Ovary (tissue), 9 donors: ENCODE results near the gene NBEA. TPM values are rescaled to one million over a fixed set of nuclear protein-coding genes. Genes with fewer than 3 reads are reported as not detected.
A peak's percentile ranks its signal among the peaks of the same experiment; 100 is the strongest.

Source experiments
- DNase-seq, 5 donors: peaks; one replicate each; pipeline ENCODE4 v3.0.0-alpha.2; 2019 to 2020
- H3K27ac ChIP-seq, 2 donors: fragments of 200-600 bp; one replicate each; pipeline versions ENCODE4 v1.5.1 to v1.8.0; 2019 to 2022
- H3K27me3 ChIP-seq: fragments of 200-600 bp; one replicate; pipeline ENCODE4 v1.8.0; 2022
- H3K36me3 ChIP-seq: fragments of 200-600 bp; sonication (generic); one replicate; pipeline ENCODE4 v1.5.1; 2019
- H3K4me1 ChIP-seq: one replicate; pipeline ENCODE4 v1.8.1; 2013; ENCODE audit warnings: mild to moderate bottlenecking, moderate library complexity; ENCODE audit not compliant: insufficient read depth
- H3K4me3 ChIP-seq: fragments of 200-600 bp; sonication (generic); one replicate; pipeline ENCODE4 v1.5.1; 2017
- H3K9me3 ChIP-seq, 2 donors: fragments of 200-600 bp in 1 of 2; sonication (generic) in 1 of 2; one replicate each; pipeline versions ENCODE4 v1.5.1 to v1.8.1; 2013 to 2019; ENCODE audit warnings: mild to moderate bottlenecking in 1 of 2, moderate library complexity in 1 of 2
- CTCF ChIP-seq, 3 donors: fragments of 450-650 bp in 2 of 3; fragments of 200-600 bp in 1 of 3; IDR thresholded peaks; one replicate each; pipeline versions ENCODE4 v1.5.1 to v1.8.0; 2016 to 2022; ENCODE audit warnings: antibody characterized with exemption in 3 of 3, mild to moderate bottlenecking in 1 of 3
- EP300 ChIP-seq: sonication (generic); formaldehyde crosslinking; IDR thresholded peaks from one replicate; pipeline ENCODE4 v1.6.1; 2017; ENCODE audit warnings: antibody characterized with exemption
- POLR2A ChIP-seq: fragments of 450-650 bp; IDR thresholded peaks from one replicate; pipeline ENCODE4 v1.6.1; 2017; ENCODE audit warnings: antibody characterized with exemption, mild to moderate bottlenecking, moderate library complexity
- WGBS, 3 donors: extraction: QIAGEN DNeasy Blood & Tissue Kit in 1 of 3; methylation state at CpG; one replicate each; pipeline versions ENCODE4 v1.1.5 to v1.1.7; 2013 to 2017; 5-methylcytosine and 5-hydroxymethylcytosine counted together
- intact Hi-C, 4 donors: fragments of 100-400 bp; cut with DNase I; formaldehyde crosslinking; loops; one replicate each; pipeline versions ENCODE4 v1.11.0 to v1.15.1; 2022 to 2023
- polyA plus RNA-seq, 2 donors: library from polyadenylated mRNA; stranded (reverse); fragments of 200-250 nt in 1 of 2; fragments of 350-450 nt in 1 of 2; fragmentation: Illumina TruSeq in 1 of 2; extraction: RNeasy Lipid Tissue Mini Kit (QIAGEN cat#74804) in 1 of 2; gene quantifications; one replicate each; pipeline ENCODE4 v1.2.3, GENCODE V29; 2013 to 2014
- total RNA-seq, 7 donors: library from RNA; depleted of rRNA in 2 of 7; stranded (reverse); fragments of >200 nt in 2 of 7; fragmentation: NEBNext Ultra II Directional in 3 of 7; extraction: Animal tissue kit (Norgen Biotek cat#: 25700) in 3 of 7; gene quantifications; one replicate each; pipeline versions ENCODE4 v1.1.0 to v1.2.4, GENCODE V29; 2016 to 2023
- donor health status: DM: no; HTN: no; CAD: no; lungs with moderate emphysema.
- donor health status: DM: no; HTN: no; CAD: no.
- donor health status: Bipolar disorder and iron deficiency.
- donor health status: DM: yes; HTN: yes; CAD: no.
- donor health status: DM: no; HTN: no; CAD: no.
- donor health status: DM: yes; HTN: yes; CAD: no.

NBEA gene
- total and polyA plus RNA-seq, 9 donors = 5.8 to 18.9 (median 16.0) TPM

- Histone ChIP-seq H3K4me3 (no peak overlapping the region), H3K27me3 (no peaks in the 10 kb centered on the region), H3K9me3 (no peaks in the 10 kb centered on the region), H3K27ac (no peak overlapping the region), H3K4me1 (no peaks in the 10 kb centered on the region), H3K36me3 (no peaks in the 10 kb centered on the region)
- DNase-seq = peak in 1 of 5 donors; percentile 41
- intact Hi-C loops = loop anchor here in 1 of 4 donors (5.0 to 10.0 kb wide), 2 partner anchors 960 to 1222 kb away; no protein-coding TSS in a partner anchor
- TF ChIP-seq POLR2A = no peak
- peak; percentile 46 to 56 (median 50) for TF ChIP-seq CTCF (IDR thresholded peaks at IDR 0.05)
- 19 to 27% (median 20%) methylated on average over 3 of the region's 3 CpGs for WGBS, 3 donors
Measured at GRCh38 chr13:35157143-35157755, 215.2 kb downstream of the NBEA start.

- Histone ChIP-seq H3K9me3 (no peaks in the 10 kb centered on the region), H3K4me1 (no peaks in the 10 kb centered on the region), H3K36me3 (no peaks in the 10 kb centered on the region), H3K27ac (no peak overlapping the region), H3K4me3 (no peak overlapping the region), H3K27me3 (no peaks in the 10 kb centered on the region)
- 90 to 93% (median 93%) methylated on average over 5 of the region's 5 CpGs for WGBS, 3 donors
- DNase-seq = no peak
- TF ChIP-seq EP300 = no peak
- no peak for TF ChIP-seq CTCF (IDR thresholded peaks at IDR 0.05)
- TF ChIP-seq POLR2A = no peak
- intact Hi-C loops = loop anchor here in 1 of 4 donors (5.0 to 10.0 kb wide), 2 partner anchors 962 to 1224 kb away; no protein-coding TSS in a partner anchor
Measured at GRCh38 chr13:35159041-35159440, 217.0 kb downstream of the NBEA start.

- Histone ChIP-seq H3K4me3 (no peak overlapping the region), H3K9me3 (no peaks in the 10 kb centered on the region), H3K4me1 (no peaks in the 10 kb centered on the region), H3K27ac (no peak overlapping the region), H3K27me3 (no peaks in the 10 kb centered on the region), H3K36me3 (no peaks in the 10 kb centered on the region)
- TF ChIP-seq CTCF (IDR thresholded peaks at IDR 0.05) = no peak
- TF ChIP-seq POLR2A = no peak
- TF ChIP-seq EP300 = no peak
- intact Hi-C loops = no loop called here
- no peak for DNase-seq
- 51 to 63% (median 54%) methylated on average over 3 of the region's 3 CpGs for WGBS, 3 donors
Measured at GRCh38 chr13:35160896-35161295, 218.8 kb downstream of the NBEA start.

GRCh38 chr13:35162420-35162819, 220.3 kb downstream of the NBEA start:
- DNase-seq = no peak
- WGBS, 3 donors = 63 to 69% (median 68%) methylated on average over 2 of the region's 2 CpGs
- H3K27me3 ChIP-seq = no peaks in the 10 kb centered on the region
- no peak overlapping the region for H3K4me3 ChIP-seq
- no peaks in the 10 kb centered on the region for H3K9me3 ChIP-seq
- H3K4me1 ChIP-seq = no peaks in the 10 kb centered on the region
- intact Hi-C loops = no loop called here
- H3K27ac ChIP-seq = no peak overlapping the region
- H3K36me3 ChIP-seq = no peaks in the 10 kb centered on the region
- TF ChIP-seq EP300 (no peak), CTCF (IDR thresholded peaks at IDR 0.05) (no peak), POLR2A (no peak)
